Astrocyte (in vitro differentiated cells and primary cell): ENCODE results near the gene RBM20. TPM values are rescaled to one million over a fixed set of nuclear protein-coding genes. Genes with fewer than 3 reads are reported as not detected.

Experiments used
- DNase-seq: peaks from one replicate; pipeline ENCODE4 v3.0.0-alpha.2; 2010; ENCODE audit warnings: low read depth
- FAIRE-seq: peaks from 2 replicates; lab custom pipeline; 2011; peaks lifted over from hg19 to GRCh38; lab: Jason Lieb, UNC
- H2AFZ ChIP-seq: 2 replicates; pipeline ENCODE4 v1.6.0; 2012; ENCODE audit warnings: low read depth, low read length, inconsistent platforms
- H3K27ac ChIP-seq: 2 replicates; pipeline ENCODE4 v1.5.1; 2011; ENCODE audit warnings: low read depth, low read length, inconsistent platforms
- H3K27me3 ChIP-seq: 2 replicates; pipeline ENCODE4 v1.6.0; 2011; ENCODE audit warnings: low read length, inconsistent platforms; ENCODE audit not compliant: insufficient read depth
- H3K36me3 ChIP-seq: 2 replicates; pipeline ENCODE4 v1.5.1; 2011; ENCODE audit warnings: low read length, inconsistent platforms; ENCODE audit not compliant: insufficient read depth
- H3K4me1 ChIP-seq: 2 replicates; pipeline ENCODE4 v1.5.1; 2011; ENCODE audit warnings: low read length, inconsistent platforms; ENCODE audit not compliant: insufficient read depth
- H3K4me2 ChIP-seq: 2 replicates; pipeline ENCODE4 v1.6.0; 2012; ENCODE audit warnings: low read length, inconsistent platforms
- H3K4me3 ChIP-seq: 2 replicates; pipeline ENCODE4 v1.5.1; 2011; ENCODE audit warnings: low read depth, mild to moderate bottlenecking, low read length, inconsistent platforms; ENCODE audit not compliant: insufficient read depth
- H3K79me2 ChIP-seq: 2 replicates; pipeline ENCODE4 v1.6.0; 2012; ENCODE audit warnings: mild to moderate bottlenecking, low read length, inconsistent platforms; ENCODE audit not compliant: insufficient read depth
- H3K9ac ChIP-seq: 2 replicates; pipeline ENCODE4 v1.6.0; 2012; ENCODE audit warnings: mild to moderate bottlenecking, low read length, inconsistent platforms
- H3K9me3 ChIP-seq: 2 replicates; pipeline ENCODE4 v1.5.1; 2012; ENCODE audit warnings: low read depth, mild to moderate bottlenecking, low read length, inconsistent platforms; ENCODE audit not compliant: insufficient read depth
- H4K20me1 ChIP-seq: 2 replicates; pipeline ENCODE4 v1.6.0; 2012; ENCODE audit warnings: low read length, inconsistent platforms; ENCODE audit not compliant: insufficient read depth
- H3K27ac Mint-ChIP-seq: one replicate; pipeline ENCODE4 v1.8.0; 2021; ENCODE audit warnings: mild to moderate bottlenecking, mixed read lengths; ENCODE audit not compliant: unreplicated experiment
- H3K27me3 Mint-ChIP-seq: one replicate; pipeline ENCODE4 v1.8.0; 2021; ENCODE audit warnings: low read depth, mixed read lengths; ENCODE audit not compliant: unreplicated experiment
- H3K36me3 Mint-ChIP-seq: one replicate; pipeline ENCODE4 v1.8.0; 2021; ENCODE audit warnings: low read depth, mixed read lengths; ENCODE audit not compliant: unreplicated experiment
- H3K4me1 Mint-ChIP-seq: one replicate; pipeline ENCODE4 v1.8.0; 2021; ENCODE audit warnings: low read depth, mixed read lengths; ENCODE audit not compliant: unreplicated experiment
- H3K4me3 Mint-ChIP-seq: one replicate; pipeline ENCODE4 v1.8.0; 2021; ENCODE audit warnings: mild to moderate bottlenecking, moderate library complexity, mixed read lengths; ENCODE audit not compliant: unreplicated experiment
- H3K9me3 Mint-ChIP-seq: one replicate; pipeline ENCODE4 v1.8.0; 2021; ENCODE audit warnings: mild to moderate bottlenecking, mixed read lengths; ENCODE audit not compliant: unreplicated experiment
- CTCF ChIP-seq: IDR thresholded peaks from 2 replicates; pipeline ENCODE4 v1.5.1; 2011; ENCODE audit warnings: low read depth, mild to moderate bottlenecking, inconsistent platforms, low read length, moderate library complexity; ENCODE audit not compliant: insufficient read depth
- EZH2 ChIP-seq: IDR thresholded peaks from 2 replicates; pipeline ENCODE4 v1.6.1; 2012; ENCODE audit warnings: mild to moderate bottlenecking, low read length, inconsistent platforms; ENCODE audit not compliant: insufficient read depth
- total RNA-seq: library from RNA; stranded (reverse); gene quantifications from 2 replicates; pipeline ENCODE4 v1.2.1, GENCODE V29; 2021

The RBM20 gene
- total RNA-seq, 1 donor from 2014 or later = 1.5 TPM

DNA sequence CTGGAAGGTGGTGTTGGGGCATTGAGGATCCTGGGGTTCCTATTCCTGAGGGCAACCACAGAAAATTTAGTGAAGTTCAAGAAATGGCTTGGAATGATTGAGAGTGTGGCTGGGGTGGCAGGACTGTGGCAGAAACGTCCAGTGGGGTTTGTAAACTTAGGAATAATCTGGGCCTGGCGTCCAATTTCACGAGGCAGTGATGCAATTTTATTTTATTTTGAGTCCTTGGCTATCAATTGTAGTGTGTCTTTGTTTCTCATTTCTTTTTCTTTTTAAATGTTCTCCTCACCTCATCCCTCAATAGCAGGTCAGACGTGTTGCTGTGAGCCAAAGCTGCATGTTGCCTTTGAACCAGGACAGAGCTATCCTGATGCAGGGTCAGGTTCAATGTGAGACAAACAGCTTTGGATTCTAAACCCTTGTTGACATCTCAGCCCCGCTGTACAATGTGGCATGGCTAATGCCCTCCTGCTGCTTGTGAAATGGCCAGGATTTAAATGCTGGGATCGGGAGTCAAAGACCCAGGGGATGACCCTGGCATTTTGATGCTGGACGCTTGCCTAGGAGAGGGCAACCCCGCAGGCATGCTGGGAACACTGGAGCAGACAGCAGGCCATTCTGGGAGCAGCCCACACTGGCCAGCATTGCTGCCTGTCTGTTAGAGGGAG lies 64.8 kb downstream of the RBM20 start:
- H2AFZ ChIP-seq = no peak overlapping the region
- no peak overlapping the region for H3K4me3 ChIP-seq
- no peaks in the 10 kb centered on the region for H3K79me2 ChIP-seq
- no peak overlapping the region for H3K4me2 ChIP-seq
- peaks cover 3% of the 10 kb centered on the region for H3K27me3 Mint-ChIP-seq
- DNase-seq = no peak
- no peaks in the 10 kb centered on the region for H3K36me3 Mint-ChIP-seq
- H3K27ac ChIP-seq = no peak overlapping the region
- no peaks in the 10 kb centered on the region for H3K9me3 ChIP-seq
- H3K27ac Mint-ChIP-seq = no peak overlapping the region
- no peak overlapping the region for H3K9ac ChIP-seq
- no peaks in the 10 kb centered on the region for H3K9me3 Mint-ChIP-seq
- H3K27me3 ChIP-seq = no peaks in the 10 kb centered on the region
- H3K4me3 Mint-ChIP-seq = no peak overlapping the region
- TF ChIP-seq EZH2 (no peak), CTCF (no peak)
- no peaks in the 10 kb centered on the region for H3K36me3 ChIP-seq
- H3K4me1 Mint-ChIP-seq = peaks cover 22% of the 10 kb centered on the region
- peaks cover 18% of the 10 kb centered on the region for H3K4me1 ChIP-seq
- no peaks in the 10 kb centered on the region for H4K20me1 ChIP-seq
- no peak for FAIRE-seq

GRCh38 chr10:110709444-110709828 lies 65.3 kb downstream of the RBM20 start:
- Mint-ChIP-seq H3K9me3 (no peaks in the 10 kb centered on the region), H3K27me3 (peaks cover 7% of the 10 kb centered on the region), H3K4me1 (peaks cover 22% of the 10 kb centered on the region), H3K27ac (no peak overlapping the region), H3K36me3 (no peaks in the 10 kb centered on the region), H3K4me3 (no peak overlapping the region)
- H3K27ac ChIP-seq = no peak overlapping the region
- no peak overlapping the region for H3K9ac ChIP-seq
- no peak for FAIRE-seq
- no peak for DNase-seq
- no peak overlapping the region for H2AFZ ChIP-seq
- no peaks in the 10 kb centered on the region for H3K79me2 ChIP-seq
- H3K9me3 ChIP-seq = no peaks in the 10 kb centered on the region
- peaks cover 18% of the 10 kb centered on the region for H3K4me1 ChIP-seq
- H3K4me2 ChIP-seq = no peak overlapping the region
- H3K27me3 ChIP-seq = no peaks in the 10 kb centered on the region
- no peaks in the 10 kb centered on the region for H4K20me1 ChIP-seq
- no peaks in the 10 kb centered on the region for H3K36me3 ChIP-seq
- H3K4me3 ChIP-seq = no peak overlapping the region
- TF ChIP-seq CTCF = no peak
- TF ChIP-seq EZH2 = no peak

DNA sequence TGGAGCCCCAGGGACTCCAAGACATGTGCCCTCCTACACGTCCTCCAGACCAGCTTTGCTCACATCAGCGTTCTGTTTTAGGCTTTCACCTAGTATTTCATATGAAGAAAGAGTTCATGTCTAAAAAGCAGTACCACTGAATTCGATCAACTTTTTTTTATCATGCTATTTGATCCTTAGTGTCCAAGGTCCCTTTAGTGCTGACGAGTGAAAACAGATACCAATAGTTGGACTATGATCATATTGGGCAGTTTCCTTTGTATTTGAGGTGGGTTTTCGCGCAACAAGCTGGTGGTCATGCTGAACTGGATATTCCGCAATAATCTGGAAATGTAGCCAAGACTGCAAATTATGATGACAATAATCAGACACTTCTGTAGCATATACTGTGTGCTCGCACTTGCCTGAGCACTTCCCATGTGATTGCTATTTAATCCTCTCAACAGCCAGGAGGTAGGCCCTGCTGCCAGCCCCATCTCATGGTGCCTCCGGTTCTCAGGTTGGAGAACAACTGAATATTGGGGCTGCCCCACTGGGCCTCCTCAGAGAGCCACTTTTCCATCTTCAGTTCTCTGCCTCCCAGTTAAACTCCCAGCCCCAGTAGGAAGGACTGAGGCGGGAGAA lies 65.9 kb downstream of the RBM20 start:
- Mint-ChIP-seq H3K27ac (no peak overlapping the region), H3K4me3 (no peak overlapping the region), H3K9me3 (no peaks in the 10 kb centered on the region), H3K4me1 (peaks cover 15% of the 10 kb centered on the region), H3K27me3 (peaks cover 7% of the 10 kb centered on the region), H3K36me3 (no peaks in the 10 kb centered on the region)
- Histone ChIP-seq H3K4me3 (no peak overlapping the region), H4K20me1 (no peaks in the 10 kb centered on the region), H3K4me1 (peaks cover 17% of the 10 kb centered on the region), H3K4me2 (no peak overlapping the region), H3K9ac (no peak overlapping the region), H3K36me3 (no peaks in the 10 kb centered on the region), H2AFZ (no peak overlapping the region), H3K79me2 (no peaks in the 10 kb centered on the region), H3K27me3 (no peaks in the 10 kb centered on the region), H3K27ac (no peak overlapping the region), H3K9me3 (no peaks in the 10 kb centered on the region)
- FAIRE-seq (no peak), DNase-seq (no peak)
- TF ChIP-seq EZH2 = no peak
- TF ChIP-seq CTCF = no peak
